Measurements from ENCODE around the gene ATF6B.

DNA sequence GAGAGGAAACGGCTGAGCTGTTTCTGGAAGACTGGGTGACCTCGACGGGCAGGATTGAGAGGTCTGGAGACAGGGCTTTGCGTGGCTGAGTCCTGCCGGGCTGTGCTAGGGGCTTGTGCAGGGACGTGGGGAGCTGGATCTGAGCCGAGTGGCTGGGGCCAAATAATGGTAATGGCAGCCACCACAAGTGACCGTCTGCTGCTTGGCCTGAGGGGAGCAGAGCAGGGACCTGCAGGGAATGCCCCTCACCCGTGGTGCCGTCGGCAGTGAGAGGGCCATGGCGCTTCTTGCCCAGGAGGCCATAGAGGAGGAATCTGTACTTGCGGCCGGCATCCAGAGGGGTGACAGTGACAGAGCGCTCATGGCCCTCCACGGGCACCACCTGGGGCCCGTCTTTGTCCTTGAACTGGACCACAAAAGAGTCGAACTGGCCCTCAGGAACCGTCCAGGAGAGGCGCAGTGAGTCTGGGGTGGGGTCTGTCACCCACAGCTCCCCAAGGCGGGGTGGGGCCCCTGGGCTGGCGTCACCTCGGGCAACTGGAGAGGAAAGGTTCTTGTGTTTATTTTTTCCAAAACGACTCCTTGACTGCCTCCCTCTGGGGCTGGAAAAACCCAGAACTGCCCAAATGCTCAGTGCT lies 58.0 kb downstream of the ATF6B start:
- TF ChIP-seq MYC (IDR thresholded peaks at IDR 0.05; ENCODE audit: low read depth, low read length) = no peak
- TF ChIP-seq, protein P1, sequence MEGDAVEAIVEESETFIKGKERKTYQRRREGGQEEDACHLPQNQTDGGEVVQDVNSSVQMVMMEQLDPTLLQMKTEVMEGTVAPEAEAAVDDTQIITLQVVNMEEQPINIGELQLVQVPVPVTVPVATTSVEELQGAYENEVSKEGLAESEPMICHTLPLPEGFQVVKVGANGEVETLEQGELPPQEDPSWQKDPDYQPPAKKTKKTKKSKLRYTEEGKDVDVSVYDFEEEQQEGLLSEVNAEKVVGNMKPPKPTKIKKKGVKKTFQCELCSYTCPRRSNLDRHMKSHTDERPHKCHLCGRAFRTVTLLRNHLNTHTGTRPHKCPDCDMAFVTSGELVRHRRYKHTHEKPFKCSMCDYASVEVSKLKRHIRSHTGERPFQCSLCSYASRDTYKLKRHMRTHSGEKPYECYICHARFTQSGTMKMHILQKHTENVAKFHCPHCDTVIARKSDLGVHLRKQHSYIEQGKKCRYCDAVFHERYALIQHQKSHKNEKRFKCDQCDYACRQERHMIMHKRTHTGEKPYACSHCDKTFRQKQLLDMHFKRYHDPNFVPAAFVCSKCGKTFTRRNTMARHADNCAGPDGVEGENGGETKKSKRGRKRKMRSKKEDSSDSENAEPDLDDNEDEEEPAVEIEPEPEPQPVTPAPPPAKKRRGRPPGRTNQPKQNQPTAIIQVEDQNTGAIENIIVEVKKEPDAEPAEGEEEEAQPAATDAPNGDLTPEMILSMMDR (IDR thresholded peaks at IDR 0.05; ENCODE audit: low read depth, low read length) = no peak
